Uterus (tissue), 2 donors: ENCODE data around the gene MAP4K5.

ENCODE experiments used
- CTCF ChIP-seq, 4 experiments: fragments of 200-600 bp in 2 of 4; fragments of 450-650 bp in 2 of 4; sonication (generic) in 2 of 4; IDR thresholded peaks; one replicate each; pipeline ENCODE4 v1.5.1; 2016 to 2019; ENCODE audit warnings: antibody characterized with exemption in 4 of 4, mild to moderate bottlenecking in 2 of 4, moderate library complexity in 1 of 4
- POLR2A ChIP-seq, 2 donors: fragments of 450-650 bp; IDR thresholded peaks; one replicate each; pipeline ENCODE4 v1.6.1; 2016; ENCODE audit warnings: antibody characterized with exemption in 2 of 2, mild to moderate bottlenecking in 1 of 2, moderate library complexity in 1 of 2

- TF ChIP-seq POLR2A (IDR thresholded peaks at IDR 0.05) (no peak), CTCF (IDR thresholded peaks at IDR 0.05) (no peak)
These were observed 1.5 kb downstream of the MAP4K5 start for GRCh38 chr14:50530794-50531365.
